GM18867 (cell line): ENCODE data around the gene UBE2E2.

Source experiments
- ATAC-seq: cut with Tn5 transposase; IDR thresholded peaks from one replicate; pipeline ENCODE4 v1.9.1; 2021; ENCODE audit warnings: mild to moderate bottlenecking, moderate library complexity; ENCODE audit not compliant: unreplicated experiment

Gene UBE2E2

DNA sequence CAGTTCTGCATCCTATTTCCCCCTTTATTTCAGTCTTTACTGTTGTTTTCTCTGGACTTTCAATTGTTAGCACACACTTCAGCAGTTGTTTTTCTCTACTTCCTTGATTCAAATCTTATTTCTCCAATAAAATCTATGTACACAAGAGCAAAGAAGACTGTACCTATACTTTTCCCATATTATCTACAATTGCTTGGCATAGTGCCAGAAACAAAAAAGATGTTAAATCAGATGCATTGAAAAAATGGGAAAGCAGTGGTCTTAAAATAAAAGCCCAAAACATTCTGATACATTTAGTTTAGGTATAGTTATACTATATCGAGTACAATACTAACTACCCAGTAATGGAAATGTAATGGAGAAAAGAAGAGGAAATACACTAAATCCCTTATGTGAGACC lies 265.1 kb downstream of the UBE2E2 start:
- ATAC-seq: no peak

DNA sequence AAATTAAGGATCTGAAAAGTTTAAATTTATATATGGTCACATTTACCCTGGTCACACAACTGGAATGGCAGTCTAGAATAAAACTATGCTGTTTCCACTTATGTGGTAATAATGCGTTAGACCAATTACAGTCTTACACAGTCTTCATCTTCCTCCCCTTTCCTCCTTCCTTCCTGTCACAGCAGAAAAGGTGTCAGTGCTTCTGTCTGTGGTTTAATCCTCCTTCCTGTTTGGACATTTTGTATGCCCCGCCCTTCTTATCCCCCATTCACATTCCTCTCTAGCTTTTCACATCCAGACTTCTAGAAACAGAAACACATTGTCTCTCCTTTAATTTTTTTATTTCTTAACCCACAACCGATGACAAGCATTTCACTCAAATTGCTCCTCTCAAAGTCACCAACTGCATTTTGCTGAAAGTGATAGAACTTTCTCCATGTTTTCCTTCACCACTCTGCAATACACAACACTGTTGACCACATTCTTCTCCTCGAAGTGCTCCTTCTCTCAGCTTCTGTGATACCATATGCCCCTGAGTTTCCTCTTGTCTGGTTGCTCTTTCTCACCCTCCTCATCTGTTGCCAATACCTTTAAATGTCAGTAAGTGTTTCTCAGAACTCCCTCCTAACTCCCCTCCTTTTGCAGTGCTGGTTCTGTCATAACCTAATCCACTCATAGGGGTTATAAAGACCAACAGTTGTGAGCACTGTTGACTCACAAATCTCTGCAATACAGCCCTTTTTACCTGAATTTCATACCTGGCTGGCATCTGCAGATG lies 271.6 kb downstream of the UBE2E2 start:
- no peak for ATAC-seq

DNA sequence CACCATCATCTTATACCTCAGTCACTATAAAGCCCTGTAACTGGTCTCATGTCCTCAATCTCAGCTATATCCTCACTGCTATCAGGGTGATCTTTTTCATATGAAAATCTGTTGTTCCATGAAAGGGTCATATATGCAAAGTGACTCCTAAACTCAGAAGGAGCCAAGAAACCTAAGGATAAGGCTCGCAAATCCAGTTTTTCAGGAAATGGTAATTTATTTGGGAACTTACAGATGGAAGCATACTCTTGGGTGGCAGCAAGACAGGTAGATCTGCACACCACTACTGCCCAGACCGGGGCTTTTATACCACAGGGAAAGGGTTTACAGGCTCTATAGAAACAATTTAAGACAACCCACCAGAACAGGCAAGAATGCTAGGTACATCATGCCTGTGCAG lies 272.3 kb downstream of the UBE2E2 start:
- no peak for ATAC-seq

DNA sequence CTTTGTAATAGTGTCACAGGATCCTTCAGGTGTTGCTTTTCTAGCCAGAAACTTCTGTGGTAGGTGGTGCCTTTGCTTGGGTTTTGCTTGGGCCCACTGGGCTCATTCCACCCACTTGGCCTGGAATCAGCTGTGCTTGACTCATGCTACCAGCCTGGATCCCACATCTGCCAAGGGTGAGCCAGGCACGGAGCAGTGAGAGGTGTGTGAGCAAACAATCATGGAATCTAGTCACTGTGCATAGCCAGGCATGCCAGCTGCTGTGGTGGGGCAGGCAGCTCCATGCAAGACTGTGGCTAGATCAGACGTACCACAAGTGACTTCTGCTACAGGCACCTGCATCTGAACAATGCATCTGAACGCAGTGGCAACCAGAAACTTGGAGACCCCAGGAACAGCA lies 275.9 kb downstream of the UBE2E2 start:
- ATAC-seq: no peak

DNA sequence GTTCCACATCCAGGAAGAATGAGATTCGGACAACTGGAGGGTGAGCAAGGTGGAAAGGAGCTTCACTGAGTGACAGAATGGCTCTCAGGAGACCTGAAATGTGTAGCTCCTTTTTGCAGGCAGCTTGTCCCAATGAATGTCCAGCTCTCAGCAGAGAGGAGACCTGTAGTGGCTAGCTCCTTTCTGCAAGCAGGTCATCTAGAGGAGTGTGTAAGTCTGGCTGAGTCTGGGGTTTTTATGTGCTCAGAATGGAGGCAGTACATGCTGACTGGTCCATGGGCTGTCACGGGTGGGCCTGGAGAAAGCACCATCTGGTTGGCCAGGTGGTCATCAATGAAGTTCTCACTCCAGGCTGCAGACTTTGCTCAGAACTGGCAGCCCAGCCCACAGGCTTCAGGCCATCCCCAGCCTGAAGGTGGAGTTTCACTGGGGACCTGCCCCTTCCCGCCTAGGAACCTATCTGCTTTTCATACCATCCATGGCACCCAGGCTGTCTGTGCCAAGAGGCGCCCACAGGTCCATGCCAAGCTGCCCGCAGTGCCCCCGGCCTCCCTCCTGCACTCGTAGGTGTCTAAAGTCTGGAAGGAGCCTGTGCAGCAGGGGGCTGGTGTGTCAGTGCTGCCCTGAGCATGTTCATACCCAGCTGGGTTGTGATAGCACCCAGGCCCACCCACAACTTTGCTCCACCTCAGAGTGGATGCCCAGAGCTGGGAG lies 276.6 kb downstream of the UBE2E2 start:
- ATAC-seq: no peak

DNA sequence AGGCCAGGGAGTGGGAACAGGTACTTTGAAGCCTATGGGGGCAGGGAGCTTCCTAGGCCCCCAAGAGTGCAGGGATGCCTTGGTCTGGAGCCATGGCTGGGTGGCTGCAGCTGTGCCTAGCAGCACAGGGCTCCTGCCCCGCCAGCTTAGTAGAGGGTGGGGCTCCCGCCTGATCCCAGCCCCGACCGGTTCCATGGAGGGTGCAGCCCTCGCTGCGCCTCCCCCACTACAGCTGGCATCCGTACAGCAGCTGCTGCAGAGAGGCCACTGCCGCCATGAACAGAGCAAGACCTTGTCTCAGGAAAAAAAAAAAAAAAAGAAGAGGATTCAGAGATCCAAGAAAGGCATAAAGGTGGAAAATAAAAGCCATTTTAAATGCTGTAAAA lies 277.2 kb downstream of the UBE2E2 start:
- ATAC-seq: no peak

DNA sequence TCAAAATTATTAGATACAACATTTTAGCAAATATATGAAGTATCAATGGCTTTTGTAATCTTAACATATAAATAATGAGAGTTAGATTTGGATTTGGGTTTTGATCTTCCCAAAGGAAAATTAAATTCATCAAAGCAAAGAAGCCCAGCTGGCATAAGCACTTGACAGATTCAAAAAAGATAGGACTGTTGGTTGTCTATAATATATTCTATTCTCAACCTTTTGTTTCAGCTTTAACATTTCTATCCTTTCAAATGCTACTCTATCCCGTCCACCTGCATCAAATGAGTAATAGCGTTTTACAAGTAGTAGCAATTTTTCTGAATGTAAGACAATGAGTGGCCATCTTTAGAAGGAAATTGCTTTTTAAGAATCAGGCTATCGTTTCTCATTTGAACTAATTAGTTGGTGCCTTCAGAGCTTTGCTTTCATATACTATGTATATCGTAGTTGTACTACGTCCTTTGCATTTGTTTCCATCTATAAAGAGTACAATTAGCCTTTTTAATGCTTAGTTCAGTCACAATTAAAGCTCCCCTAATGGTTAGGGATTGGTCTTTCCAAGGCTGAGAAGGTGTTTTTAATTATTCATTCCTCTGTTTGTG lies 278.0 kb downstream of the UBE2E2 start:
- ATAC-seq: no peak

DNA sequence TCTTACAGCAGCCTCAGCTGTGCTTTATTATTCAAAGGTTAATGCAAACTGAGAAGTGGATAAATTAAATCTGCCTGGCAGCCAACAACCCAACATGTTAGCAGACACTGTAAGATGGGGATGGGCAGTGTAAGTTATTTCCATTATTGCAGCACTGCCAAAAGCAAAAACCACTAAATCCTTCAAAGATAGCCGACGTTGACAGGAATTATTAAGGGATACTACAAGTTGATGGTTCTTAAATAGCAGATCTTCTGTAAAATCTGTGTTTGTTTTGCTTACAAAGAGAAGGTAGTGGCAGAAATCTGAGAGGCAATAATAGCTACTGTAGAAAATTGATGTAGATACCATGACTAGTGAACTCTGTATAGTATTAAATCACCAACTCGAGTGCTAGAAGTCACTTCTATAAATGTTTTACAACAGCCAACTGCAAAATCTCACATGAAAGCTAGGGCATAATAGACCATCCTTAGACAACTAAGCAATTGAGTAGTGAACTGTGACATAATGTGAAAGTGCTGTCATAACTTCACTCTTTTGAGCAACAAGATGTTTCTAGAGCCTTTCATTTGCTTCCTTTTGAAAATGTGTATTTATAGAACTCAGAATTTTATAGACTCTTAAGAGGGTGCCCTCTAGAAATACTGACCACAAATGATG lies 278.6 kb downstream of the UBE2E2 start:
- ATAC-seq: no peak

DNA sequence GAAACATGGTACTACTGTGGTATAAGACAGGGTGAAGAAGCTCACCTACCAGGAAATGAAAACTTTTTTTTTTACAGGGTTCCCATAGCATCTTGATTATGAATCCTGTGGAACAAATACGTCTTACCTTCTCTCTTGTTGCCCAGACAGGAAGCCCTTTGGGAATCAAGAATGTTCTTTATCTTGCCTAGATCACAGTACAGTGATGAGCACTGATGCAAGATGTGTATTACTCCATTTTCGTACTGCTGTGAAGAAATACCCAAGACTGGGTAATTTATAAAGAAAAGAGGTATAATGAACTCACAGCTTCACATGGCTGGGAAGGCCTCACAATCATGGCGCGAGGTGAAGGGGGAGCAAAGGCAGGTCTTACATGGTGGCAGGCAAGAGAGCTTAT lies 281.3 kb downstream of the UBE2E2 start:
- no peak for ATAC-seq

DNA sequence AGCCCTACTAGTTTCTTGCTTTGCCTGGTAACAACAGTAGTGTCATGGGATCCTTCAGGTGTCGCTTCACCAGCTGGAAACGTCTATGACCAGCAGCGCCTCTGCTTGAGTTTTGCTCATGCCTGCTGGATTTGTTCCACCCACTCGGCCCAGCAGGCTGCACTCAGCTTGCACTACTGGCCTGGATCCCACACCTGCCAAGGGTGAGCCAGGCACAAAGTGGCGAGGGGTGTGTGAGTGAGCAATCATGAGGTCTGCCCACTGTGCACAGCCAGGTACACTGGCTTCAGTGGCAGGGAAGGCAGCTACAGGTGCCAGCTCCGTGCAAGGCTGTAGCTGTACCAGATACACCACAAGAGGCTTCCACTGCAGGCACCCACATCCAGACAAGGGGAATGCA lies 282.8 kb downstream of the UBE2E2 start:
- ATAC-seq: no peak

DNA sequence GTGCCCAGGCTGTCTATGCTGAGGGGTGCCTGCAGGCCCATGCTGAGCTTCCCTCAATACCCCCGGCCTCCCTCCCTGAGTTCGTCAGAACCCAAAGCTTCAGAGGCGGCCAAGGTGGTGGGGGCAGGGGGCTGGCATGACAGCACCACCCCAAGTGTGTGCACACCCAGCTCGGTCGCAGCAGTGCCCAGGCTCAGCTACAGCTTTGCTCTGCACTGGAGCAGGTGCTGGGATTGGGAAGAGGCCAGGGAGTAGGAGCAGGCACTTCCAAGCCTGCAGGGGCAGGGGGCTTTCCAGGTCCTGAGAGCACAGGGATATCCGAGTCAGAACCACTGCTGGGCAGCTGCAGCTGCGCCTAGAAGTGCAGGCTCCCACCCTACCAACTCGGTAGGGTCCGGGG lies 283.9 kb downstream of the UBE2E2 start:
- no peak for ATAC-seq

DNA sequence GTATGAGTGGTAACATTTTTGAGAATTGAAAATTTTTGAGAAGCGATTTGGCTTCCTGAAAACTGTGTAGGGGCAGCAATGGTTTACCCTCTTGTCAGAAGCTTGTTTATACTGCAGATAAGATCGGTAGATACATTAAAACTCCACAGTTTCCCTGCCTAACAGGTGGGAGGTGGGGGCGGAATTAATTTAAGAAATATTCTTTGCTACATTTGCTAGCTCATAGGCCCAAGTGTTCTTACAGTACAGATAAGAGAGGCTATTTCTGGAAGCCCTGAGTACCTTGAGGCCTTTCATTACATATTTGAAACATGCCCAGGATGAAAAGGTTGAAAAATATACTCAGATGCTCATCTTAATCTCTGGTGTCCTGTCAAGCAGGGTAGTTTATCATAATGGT lies 285.5 kb downstream of the UBE2E2 start:
- ATAC-seq: no peak

DNA sequence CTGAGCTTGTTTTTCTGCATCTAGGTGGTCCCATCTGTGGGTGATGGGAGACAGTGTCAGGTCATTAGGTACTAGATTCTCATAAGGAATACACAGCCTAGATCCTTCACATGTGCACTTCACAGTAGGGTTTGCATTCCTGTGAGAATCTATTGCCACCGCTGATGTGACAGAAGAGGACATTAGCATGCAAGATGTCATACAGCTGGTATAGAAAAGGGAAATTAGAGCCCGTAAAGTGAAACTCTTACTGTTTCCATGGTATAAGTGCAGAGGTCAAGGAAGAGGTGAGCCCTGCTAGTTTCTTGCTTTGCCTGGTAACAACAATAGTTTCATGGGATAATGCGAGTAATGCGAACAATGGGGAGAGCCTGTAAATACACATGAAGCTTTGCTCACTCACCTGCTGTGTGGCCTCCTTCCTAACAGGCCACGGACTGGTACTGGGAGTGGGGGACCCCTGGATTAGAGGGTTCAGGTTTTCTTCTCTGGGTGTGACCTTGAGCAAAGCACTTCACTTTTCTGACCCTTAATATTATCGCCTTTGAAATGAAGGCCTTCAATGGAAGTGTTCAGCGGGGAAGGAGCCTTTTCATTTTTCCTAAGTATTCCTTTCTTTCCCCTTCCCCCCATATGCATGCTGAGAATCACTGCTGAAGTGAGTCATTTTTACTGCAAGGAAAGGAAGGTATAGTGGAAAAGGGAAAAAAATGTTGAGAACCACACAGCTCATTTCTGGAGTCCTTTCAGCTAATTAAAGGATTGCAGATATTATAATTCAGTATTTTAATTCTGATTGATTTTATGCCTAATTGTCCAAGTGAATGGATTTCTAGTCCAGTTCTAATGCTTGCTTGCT lies 286.4 kb downstream of the UBE2E2 start:
- ATAC-seq: no peak

DNA sequence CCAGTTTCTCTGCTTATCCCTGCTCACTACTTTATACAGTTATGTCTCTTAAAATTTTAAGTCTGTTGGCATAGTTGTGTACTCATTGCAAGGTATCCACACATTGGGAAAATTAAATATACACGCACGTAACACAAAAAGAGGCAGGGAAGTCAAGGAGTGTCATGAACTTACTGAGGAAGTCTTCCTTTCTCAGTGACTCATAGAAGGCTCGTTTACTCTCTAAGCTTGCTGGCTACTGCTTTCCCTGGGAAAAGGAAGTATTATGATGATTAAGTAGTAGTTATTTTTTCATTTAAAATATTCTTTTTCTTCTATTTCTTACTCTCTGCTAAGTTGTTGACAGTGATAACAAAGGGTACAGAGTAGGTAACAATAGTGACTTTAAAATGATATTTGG lies 287.3 kb downstream of the UBE2E2 start:
- no peak for ATAC-seq

DNA sequence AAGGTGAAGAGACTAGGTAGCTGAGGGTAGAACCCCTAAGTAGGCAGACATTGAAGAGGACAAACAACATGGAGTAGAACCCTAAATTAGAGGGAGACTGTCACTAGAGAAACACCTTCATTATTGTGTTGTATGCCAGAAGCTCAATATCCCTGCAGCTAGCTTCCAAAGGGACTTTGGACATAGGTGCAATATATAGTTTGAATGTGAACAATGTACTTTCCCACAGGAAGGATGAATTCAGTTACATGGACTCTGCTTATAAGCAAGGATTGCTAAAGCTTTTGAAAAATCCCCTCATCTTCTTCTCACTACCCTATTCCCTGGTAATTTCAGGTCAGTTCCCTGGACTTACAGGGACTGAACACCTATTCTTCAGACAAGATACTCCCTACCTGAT lies 288.9 kb downstream of the UBE2E2 start:
- no peak for ATAC-seq

DNA sequence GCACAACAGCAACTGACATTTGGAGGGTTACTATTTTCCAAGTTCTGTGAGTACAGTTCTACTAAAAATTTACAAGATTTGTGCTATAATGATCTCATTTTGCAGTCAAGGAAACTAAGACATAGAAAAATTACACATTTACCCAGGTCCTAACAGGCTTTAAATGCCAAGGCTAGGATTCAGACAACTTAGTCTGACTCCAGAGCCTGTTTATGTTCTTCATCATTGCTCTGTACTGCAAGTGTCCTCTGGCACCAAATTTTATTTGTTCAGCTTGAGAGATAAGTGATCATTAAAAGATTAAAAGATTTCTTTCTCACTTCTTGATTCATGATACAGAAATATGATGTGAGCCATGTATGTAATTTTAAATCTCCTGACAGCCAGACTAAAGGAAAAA lies 290.8 kb downstream of the UBE2E2 start:
- ATAC-seq: no peak

DNA sequence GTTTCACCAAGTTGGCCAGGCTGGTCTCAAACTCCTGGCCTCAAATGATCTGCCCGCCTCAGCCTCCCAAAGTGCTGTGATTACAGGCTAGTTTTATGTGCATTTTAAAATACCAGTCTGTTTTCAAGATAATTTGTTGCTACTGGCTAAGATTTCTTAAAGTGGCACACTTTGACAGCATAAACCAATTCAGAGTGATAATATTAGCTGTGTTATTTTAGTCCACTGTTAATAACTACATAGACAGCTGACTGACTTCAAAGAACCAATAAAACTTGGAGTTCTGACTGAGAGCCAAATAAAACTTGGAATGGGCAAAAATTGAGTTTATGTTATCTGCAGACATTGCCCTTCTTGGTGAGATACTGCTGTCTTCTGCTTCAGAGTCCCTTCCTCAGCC lies 291.8 kb downstream of the UBE2E2 start:
- no peak for ATAC-seq

DNA sequence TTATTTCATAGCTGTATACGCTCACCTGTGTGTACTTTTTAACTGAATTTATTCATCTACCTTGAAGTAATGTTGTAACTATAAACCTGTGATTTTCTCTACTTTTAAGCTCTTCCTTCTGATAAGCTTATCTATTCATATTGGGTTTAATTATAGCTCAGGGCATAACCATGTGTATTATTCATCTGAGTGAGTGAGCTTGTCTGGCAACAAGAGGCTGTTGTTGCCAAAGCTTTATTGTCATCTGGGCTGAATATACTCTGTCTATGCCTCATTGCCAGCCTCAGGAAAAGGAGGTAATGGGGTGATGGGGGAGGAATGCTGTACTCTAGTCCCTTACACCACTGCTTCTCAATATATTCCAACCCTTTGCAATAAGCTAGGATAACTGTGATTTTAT lies 292.4 kb downstream of the UBE2E2 start:
- no peak for ATAC-seq

DNA sequence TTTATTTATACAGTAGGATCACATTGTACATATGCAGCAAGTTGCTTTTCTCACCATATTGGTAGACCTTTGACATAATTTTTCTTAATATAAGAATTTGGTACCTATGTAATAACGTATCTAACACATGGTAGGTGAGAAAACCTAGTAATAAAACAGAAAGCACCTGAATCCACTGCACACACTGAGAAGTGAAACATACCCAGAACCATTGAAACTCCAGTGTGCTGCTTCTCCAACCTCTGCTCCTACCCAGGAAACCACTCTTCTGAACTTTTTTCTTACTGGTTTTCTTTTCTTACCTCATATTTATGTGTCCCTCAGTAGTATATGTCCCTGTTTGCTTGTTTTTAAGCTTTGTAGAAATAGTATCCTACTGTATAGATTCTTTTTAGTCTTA lies 293.0 kb downstream of the UBE2E2 start:
- peak; percentile 98 for ATAC-seq

DNA sequence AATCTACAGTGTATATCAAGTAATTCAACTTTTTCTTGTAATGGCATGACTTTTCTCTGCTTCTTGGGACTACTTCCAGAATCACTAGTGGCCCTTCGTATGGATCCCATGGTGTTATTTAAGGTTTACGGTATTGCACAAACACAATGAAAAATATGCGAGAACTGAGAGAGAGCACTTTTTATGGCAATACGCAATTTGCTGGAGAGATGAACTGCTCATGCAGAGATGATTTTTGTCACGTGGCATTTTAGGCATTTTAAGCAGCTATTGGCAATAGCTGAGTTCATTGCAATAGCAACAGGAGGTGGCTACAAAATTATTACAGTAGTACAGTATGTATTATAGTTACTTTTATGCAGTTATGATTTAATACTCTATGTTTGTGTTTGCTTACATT lies 294.0 kb downstream of the UBE2E2 start:
- ATAC-seq: no peak
